Measurements from ENCODE around the gene BAG1.

BAG1 gene

DNA sequence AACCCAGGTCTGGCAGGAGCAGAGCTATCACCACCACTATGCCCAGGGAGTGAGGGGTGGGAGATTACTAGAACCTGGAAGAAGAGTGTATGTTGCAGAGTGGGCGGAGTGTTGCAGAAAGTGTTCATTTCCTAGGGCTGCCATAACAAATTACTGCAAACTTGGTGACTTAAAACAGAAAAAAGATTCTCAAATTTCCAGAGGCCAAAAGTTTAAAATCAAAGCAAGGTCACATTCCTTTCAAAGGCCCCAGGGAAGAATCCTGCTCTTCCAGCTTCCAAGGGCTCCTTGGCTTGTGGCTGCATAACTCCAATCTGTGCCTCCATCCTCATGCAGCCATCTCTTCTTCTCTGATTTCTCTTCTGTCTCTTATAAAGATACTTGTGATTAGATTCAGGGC is 55.1 kb downstream of the BAG1 start:
- DNase-seq, result no peak

DNA sequence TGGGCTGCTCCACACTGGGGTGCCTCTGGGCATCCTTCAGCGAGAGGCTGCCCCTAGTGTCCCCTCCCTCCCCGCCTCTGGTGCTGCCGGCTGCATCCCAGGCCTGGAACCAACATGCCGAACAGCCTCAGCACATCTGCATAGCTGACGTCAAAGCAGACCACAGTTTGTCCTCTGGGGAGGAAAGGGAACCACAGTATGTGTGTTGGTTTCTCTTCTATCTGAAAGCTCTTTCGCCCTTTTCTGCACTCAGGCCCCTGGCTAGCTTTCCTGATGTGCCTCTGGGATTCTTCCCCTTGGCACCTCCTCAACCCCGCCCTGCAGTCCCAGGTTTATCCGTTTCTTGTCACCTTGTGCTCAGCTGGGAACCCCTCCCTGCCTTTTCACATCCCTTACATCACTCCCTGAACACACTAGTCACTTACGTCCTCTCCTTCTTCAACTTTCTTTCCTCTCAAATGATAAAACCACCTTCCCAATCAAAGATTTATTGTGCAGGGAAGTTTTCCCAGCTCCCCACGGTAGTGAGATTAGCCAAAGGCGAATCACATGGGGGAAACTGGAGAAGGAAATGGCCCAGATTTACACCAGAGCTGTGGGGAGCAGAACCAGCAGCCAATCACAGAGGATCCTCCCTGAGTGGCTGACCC is 61.8 kb downstream of the BAG1 start:
- DNase-seq, result no peak
